HepG2 (cell line): ENCODE results near the gene MPIG6B. TPM values are rescaled to one million over a fixed set of nuclear protein-coding genes. Genes with fewer than 3 reads are reported as not detected.

Experiments used
- HOXD1 ChIP-seq: sonication (generic); formaldehyde crosslinking; IDR thresholded peaks from 2 replicates; pipeline ENCODE4 v1.5.0; 2020; ENCODE audit warnings: missing genetic modification reagents
- PCBP2 ChIP-seq: fragments of 200-400 bp; formaldehyde crosslinking; optimal IDR thresholded peaks from 2 replicates; pipeline ENCODE3; 2018; ENCODE audit warnings: low read length, low read depth; ENCODE audit not compliant: poor library complexity, severe bottlenecking
- SRF ChIP-seq: IDR thresholded peaks from 2 replicates; pipeline ENCODE4 v1.6.1; 2011; ENCODE audit warnings: mild to moderate bottlenecking, low read depth, low read length, moderate library complexity
- SRSF1 ChIP-seq: fragments of 200-400 bp; formaldehyde crosslinking; optimal IDR thresholded peaks from 2 replicates; pipeline ENCODE3; 2017; ENCODE audit warnings: mild to moderate bottlenecking, low read depth, low read length, moderate library complexity
- TEAD2 ChIP-seq: sonication (generic); formaldehyde crosslinking; IDR thresholded peaks from 2 replicates; pipeline ENCODE4 v1.9.0; 2021; ENCODE audit warnings: missing genetic modification reagents
- ZFYVE20 ChIP-seq: sonication (generic); formaldehyde crosslinking; IDR thresholded peaks from 2 replicates; pipeline ENCODE4 v1.8.0; 2023; ENCODE audit warnings: low read depth, mild to moderate bottlenecking, moderate library complexity, missing genetic modification reagents, borderline replicate concordance
- ZNF382 ChIP-seq: sonication (generic); formaldehyde crosslinking; IDR thresholded peaks from 2 replicates; pipeline ENCODE4 v1.5.0; 2020; ENCODE audit warnings: missing genetic modification reagents, mild to moderate bottlenecking, borderline replicate concordance
- ZNF556 ChIP-seq: sonication (generic); formaldehyde crosslinking; IDR thresholded peaks from 2 replicates; pipeline ENCODE4 v1.4.0; 2020; ENCODE audit warnings: mild to moderate bottlenecking, missing genetic modification reagents, borderline replicate concordance
- ZNF605 ChIP-seq: sonication (generic); formaldehyde crosslinking; IDR thresholded peaks from 2 replicates; pipeline ENCODE4 v1.8.0; 2022; ENCODE audit warnings: mild to moderate bottlenecking, missing genetic modification reagents
- ZNF629 ChIP-seq: sonication (generic); formaldehyde crosslinking; conservative IDR thresholded peaks from 2 replicates; pipeline ENCODE4 v1.5.0; 2020; ENCODE audit warnings: missing genetic modification reagents
- ZNF7 ChIP-seq: IDR thresholded peaks from 2 replicates; pipeline ENCODE4 v1.6.1; 2016; ENCODE audit warnings: missing biosample characterization, missing genetic modification reagents
- polyA plus RNA-seq, 8 experiments: library from polyadenylated mRNA; depleted of rRNA in 3 of 8; stranded (reverse) in 7 of 8; unstranded in 1 of 8; fragments of >200 nt; fragmentation: Illumina TruSeq in 4 of 8; extraction: Trizol in 4 of 8; gene quantifications; 2 replicates each; pipeline versions ENCODE4 v1.2.1 to v1.2.3, GENCODE V29; 2011 to 2016; ENCODE audit warnings: low read depth in 4 of 8, missing spikeins in 1 of 8, mixed read lengths in 1 of 8; ENCODE audit not compliant: insufficient read depth in 1 of 8
- total RNA-seq, 5 experiments: library from RNA; depleted of rRNA; stranded (reverse); fragments of >200 nt; fragmentation: Illumina TruSeq; extraction: Trizol; gene quantifications; 2 replicates each; pipeline ENCODE4 v1.2.3, GENCODE V29; 2016; ENCODE audit warnings: low read depth in 1 of 5
- TF ChIP-seq, protein P1 (sequence below): sonication (generic); formaldehyde crosslinking; IDR thresholded peaks from 2 replicates; pipeline ENCODE4 v1.9.0; 2021; ENCODE audit warnings: missing genetic modification reagents, mild to moderate bottlenecking, borderline replicate concordance
- TF ChIP-seq, protein P2 (sequence below): sonication (generic); formaldehyde crosslinking; IDR thresholded peaks from 2 replicates; pipeline ENCODE4 v1.4.0; 2020; ENCODE audit warnings: missing genetic modification reagents
- TF ChIP-seq, protein P3 (sequence below): conservative IDR thresholded peaks from 2 replicates; pipeline ENCODE4 v1.6.1; 2018; ENCODE audit warnings: missing genetic modification reagents
- TF ChIP-seq, protein P4 (sequence below): sonication (generic); formaldehyde crosslinking; IDR thresholded peaks from 2 replicates; pipeline ENCODE4 v1.9.0; 2021; ENCODE audit warnings: mild to moderate bottlenecking, missing genetic modification reagents
- TF ChIP-seq, protein P5 (sequence below): sonication (generic); formaldehyde crosslinking; IDR thresholded peaks from 2 replicates; pipeline ENCODE4 v1.4.0; 2020; ENCODE audit warnings: missing genetic modification reagents

Gene MPIG6B
- total and polyA plus RNA-seq, 2 of the 13 experiments (the other 11 are each of a cell fraction or from before 2014, with no cell fraction given) = not detected

DNA sequence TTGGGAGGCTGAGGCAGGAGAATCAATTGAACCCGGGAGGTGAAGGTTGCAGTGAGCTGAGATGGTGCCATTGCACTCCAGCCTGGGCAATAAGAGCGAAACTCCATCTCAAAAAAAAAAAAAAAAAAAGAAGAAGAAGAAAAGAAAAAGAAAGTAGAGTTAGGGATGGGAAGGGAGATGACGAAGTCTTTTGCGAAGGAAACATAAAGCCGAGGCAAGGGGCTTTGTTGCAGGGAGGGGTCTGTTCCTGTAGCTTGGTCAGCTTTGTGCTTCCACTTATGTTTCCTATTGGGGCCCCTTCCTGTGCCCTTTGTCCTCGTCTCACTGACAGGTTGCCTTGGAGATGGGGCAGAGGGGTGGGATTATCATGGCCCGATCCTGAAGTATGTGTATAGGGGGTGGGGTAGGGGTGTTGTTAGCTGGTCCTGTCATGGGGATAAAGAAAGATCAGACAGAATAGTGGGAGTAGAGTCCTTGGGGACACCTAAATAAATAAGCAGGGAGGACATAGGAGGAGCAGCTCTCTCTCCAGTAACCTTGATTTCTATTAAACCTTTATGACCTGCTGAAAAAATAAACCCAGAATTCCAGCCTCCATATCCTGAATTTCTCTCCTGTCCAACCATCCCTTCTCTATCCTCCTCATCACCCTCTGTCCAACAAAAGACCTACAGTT, 14.3 kb downstream of the MPIG6B start (continued):
- no peak for TF ChIP-seq ZNF605 (CRISPR knock-in tag)
- 0 out of 2 replicates have a peak, but pooled peaks have one; percentile 71 for TF ChIP-seq HOXD1 (CRISPR knock-in tag)
- no peak for TF ChIP-seq ZFYVE20 (CRISPR knock-in tag)
- peak; percentile 52 for TF ChIP-seq ZNF7 (CRISPR knock-in tag)
- peak; percentile 6; the same call in 1 of the 2 replicates for TF ChIP-seq SRF
- TF ChIP-seq, protein P1, sequence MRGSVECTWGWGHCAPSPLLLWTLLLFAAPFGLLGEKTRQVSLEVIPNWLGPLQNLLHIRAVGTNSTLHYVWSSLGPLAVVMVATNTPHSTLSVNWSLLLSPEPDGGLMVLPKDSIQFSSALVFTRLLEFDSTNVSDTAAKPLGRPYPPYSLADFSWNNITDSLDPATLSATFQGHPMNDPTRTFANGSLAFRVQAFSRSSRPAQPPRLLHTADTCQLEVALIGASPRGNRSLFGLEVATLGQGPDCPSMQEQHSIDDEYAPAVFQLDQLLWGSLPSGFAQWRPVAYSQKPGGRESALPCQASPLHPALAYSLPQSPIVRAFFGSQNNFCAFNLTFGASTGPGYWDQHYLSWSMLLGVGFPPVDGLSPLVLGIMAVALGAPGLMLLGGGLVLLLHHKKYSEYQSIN (CRISPR knock-in tag) = no peak
- TF ChIP-seq, protein P2, sequence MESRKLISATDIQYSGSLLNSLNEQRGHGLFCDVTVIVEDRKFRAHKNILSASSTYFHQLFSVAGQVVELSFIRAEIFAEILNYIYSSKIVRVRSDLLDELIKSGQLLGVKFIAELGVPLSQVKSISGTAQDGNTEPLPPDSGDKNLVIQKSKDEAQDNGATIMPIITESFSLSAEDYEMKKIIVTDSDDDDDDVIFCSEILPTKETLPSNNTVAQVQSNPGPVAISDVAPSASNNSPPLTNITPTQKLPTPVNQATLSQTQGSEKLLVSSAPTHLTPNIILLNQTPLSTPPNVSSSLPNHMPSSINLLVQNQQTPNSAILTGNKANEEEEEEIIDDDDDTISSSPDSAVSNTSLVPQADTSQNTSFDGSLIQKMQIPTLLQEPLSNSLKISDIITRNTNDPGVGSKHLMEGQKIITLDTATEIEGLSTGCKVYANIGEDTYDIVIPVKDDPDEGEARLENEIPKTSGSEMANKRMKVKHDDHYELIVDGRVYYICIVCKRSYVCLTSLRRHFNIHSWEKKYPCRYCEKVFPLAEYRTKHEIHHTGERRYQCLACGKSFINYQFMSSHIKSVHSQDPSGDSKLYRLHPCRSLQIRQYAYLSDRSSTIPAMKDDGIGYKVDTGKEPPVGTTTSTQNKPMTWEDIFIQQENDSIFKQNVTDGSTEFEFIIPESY (CRISPR knock-in tag) = no peak; the same call in 1 of the 2 replicates
- TF ChIP-seq TEAD2 (CRISPR knock-in tag) = no peak
- TF ChIP-seq ZNF556 (CRISPR knock-in tag) = no peak
- no peak for TF ChIP-seq PCBP2
- TF ChIP-seq, protein P3, sequence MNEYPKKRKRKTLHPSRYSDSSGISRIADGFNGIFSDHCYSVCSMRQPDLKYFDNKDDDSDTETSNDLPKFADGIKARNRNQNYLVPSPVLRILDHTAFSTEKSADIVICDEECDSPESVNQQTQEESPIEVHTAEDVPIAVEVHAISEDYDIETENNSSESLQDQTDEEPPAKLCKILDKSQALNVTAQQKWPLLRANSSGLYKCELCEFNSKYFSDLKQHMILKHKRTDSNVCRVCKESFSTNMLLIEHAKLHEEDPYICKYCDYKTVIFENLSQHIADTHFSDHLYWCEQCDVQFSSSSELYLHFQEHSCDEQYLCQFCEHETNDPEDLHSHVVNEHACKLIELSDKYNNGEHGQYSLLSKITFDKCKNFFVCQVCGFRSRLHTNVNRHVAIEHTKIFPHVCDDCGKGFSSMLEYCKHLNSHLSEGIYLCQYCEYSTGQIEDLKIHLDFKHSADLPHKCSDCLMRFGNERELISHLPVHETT (CRISPR knock-in tag) = 0 out of 2 replicates have a peak, but pooled peaks have one; percentile 19
- TF ChIP-seq, protein P4, sequence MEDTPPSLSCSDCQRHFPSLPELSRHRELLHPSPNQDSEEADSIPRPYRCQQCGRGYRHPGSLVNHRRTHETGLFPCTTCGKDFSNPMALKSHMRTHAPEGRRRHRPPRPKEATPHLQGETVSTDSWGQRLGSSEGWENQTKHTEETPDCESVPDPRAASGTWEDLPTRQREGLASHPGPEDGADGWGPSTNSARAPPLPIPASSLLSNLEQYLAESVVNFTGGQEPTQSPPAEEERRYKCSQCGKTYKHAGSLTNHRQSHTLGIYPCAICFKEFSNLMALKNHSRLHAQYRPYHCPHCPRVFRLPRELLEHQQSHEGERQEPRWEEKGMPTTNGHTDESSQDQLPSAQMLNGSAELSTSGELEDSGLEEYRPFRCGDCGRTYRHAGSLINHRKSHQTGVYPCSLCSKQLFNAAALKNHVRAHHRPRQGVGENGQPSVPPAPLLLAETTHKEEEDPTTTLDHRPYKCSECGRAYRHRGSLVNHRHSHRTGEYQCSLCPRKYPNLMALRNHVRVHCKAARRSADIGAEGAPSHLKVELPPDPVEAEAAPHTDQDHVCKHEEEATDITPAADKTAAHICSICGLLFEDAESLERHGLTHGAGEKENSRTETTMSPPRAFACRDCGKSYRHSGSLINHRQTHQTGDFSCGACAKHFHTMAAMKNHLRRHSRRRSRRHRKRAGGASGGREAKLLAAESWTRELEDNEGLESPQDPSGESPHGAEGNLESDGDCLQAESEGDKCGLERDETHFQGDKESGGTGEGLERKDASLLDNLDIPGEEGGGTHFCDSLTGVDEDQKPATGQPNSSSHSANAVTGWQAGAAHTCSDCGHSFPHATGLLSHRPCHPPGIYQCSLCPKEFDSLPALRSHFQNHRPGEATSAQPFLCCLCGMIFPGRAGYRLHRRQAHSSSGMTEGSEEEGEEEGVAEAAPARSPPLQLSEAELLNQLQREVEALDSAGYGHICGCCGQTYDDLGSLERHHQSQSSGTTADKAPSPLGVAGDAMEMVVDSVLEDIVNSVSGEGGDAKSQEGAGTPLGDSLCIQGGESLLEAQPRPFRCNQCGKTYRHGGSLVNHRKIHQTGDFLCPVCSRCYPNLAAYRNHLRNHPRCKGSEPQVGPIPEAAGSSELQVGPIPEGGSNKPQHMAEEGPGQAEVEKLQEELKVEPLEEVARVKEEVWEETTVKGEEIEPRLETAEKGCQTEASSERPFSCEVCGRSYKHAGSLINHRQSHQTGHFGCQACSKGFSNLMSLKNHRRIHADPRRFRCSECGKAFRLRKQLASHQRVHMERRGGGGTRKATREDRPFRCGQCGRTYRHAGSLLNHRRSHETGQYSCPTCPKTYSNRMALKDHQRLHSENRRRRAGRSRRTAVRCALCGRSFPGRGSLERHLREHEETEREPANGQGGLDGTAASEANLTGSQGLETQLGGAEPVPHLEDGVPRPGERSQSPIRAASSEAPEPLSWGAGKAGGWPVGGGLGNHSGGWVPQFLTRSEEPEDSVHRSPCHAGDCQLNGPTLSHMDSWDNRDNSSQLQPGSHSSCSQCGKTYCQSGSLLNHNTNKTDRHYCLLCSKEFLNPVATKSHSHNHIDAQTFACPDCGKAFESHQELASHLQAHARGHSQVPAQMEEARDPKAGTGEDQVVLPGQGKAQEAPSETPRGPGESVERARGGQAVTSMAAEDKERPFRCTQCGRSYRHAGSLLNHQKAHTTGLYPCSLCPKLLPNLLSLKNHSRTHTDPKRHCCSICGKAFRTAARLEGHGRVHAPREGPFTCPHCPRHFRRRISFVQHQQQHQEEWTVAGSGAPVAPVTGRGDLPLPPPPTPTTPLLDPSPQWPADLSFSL (CRISPR knock-in tag) = peak; percentile 68; the same call in 1 of the 2 replicates
- TF ChIP-seq ZNF629 = no peak
- no peak for TF ChIP-seq SRSF1
- TF ChIP-seq, protein P5, sequence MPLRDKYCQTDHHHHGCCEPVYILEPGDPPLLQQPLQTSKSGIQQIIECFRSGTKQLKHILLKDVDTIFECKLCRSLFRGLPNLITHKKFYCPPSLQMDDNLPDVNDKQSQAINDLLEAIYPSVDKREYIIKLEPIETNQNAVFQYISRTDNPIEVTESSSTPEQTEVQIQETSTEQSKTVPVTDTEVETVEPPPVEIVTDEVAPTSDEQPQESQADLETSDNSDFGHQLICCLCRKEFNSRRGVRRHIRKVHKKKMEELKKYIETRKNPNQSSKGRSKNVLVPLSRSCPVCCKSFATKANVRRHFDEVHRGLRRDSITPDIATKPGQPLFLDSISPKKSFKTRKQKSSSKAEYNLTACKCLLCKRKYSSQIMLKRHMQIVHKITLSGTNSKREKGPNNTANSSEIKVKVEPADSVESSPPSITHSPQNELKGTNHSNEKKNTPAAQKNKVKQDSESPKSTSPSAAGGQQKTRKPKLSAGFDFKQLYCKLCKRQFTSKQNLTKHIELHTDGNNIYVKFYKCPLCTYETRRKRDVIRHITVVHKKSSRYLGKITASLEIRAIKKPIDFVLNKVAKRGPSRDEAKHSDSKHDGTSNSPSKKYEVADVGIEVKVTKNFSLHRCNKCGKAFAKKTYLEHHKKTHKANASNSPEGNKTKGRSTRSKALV = no peak
- TF ChIP-seq ZNF382 = no peak
